CD14-positive monocyte (primary cell): ENCODE data around the gene TRAIP. TPM values are rescaled to one million over a fixed set of nuclear protein-coding genes. Genes with fewer than 3 reads are reported as not detected.
"Not testable (repeated sequence)": the region's sequence is repeated elsewhere in the genome, so short reads cannot be mapped to it uniquely, and the experiment has no call there.

Experiments used
- DNase-seq, 3 donors: peaks; one replicate each; pipeline ENCODE4 v3.0.0-alpha.2; 2011 to 2022
- H2AFZ ChIP-seq: 2 replicates; pipeline ENCODE4 v1.6.0; 2012; ENCODE audit warnings: mild to moderate bottlenecking, low read depth, low read length, inconsistent platforms; ENCODE audit not compliant: insufficient read depth, poor library complexity, severe bottlenecking
- H3K27ac ChIP-seq, 2 donors: 1 replicate in 1 of 2; 2 replicates in 1 of 2; pipeline ENCODE4 v1.5.1; 2012 to 2013; ENCODE audit warnings: low read length in 2 of 2, control low read depth in 1 of 2, inconsistent platforms in 1 of 2, low read depth in 1 of 2, mild to moderate bottlenecking in 1 of 2
- H3K27me3 ChIP-seq, 2 donors: one replicate each; pipeline versions ENCODE4 v1.6.0 to v1.6.1; 2011 to 2013; ENCODE audit warnings: low read length in 2 of 2; ENCODE audit not compliant: control insufficient read depth in 2 of 2, insufficient read depth in 2 of 2
- H3K36me3 ChIP-seq, 2 donors: replicated peaks in 1 of 2; 1 replicate in 1 of 2; 2 replicates in 1 of 2; pipeline versions ENCODE4 v1.5.1 to v1.6.1; 2012 to 2013; ENCODE audit warnings: low read length in 2 of 2, control low read depth in 1 of 2, inconsistent platforms in 1 of 2, mild to moderate bottlenecking in 1 of 2; ENCODE audit not compliant: insufficient read depth in 2 of 2, control insufficient read depth in 1 of 2
- H3K4me1 ChIP-seq, 2 donors: 1 replicate in 1 of 2; 2 replicates in 1 of 2; pipeline versions ENCODE4 v1.5.1 to v1.6.1; 2012 to 2013; ENCODE audit warnings: low read length in 2 of 2, control low read depth in 1 of 2, inconsistent platforms in 1 of 2, mild to moderate bottlenecking in 1 of 2, moderate library complexity in 1 of 2; ENCODE audit not compliant: insufficient read depth in 2 of 2, control insufficient read depth in 1 of 2
- H3K4me2 ChIP-seq: replicated peaks from 2 replicates; pipeline ENCODE3; 2012; ENCODE audit warnings: low read length, moderate library complexity, mild to moderate bottlenecking; ENCODE audit not compliant: poor library complexity, severe bottlenecking; ENCODE audit errors: extremely low read depth
- H3K4me3 ChIP-seq, 3 experiments: fragments of 200-600 bp in 1 of 3; sonication (generic) in 1 of 3; replicated peaks in 1 of 3; 1 replicate in 2 of 3; 2 replicates in 1 of 3; pipeline ENCODE4 v1.5.1; 2011 to 2013; ENCODE audit warnings: low read length in 3 of 3, mild to moderate bottlenecking in 3 of 3, control low read depth in 2 of 3, low read depth in 2 of 3, inconsistent platforms in 1 of 3, moderate library complexity in 1 of 3
- H3K79me2 ChIP-seq: 2 replicates; pipeline ENCODE4 v1.6.0; 2012; ENCODE audit warnings: mild to moderate bottlenecking, control low read depth, inconsistent platforms, low read length, moderate library complexity; ENCODE audit not compliant: insufficient read depth
- H3K9ac ChIP-seq: 2 replicates; pipeline ENCODE4 v1.6.0; 2017; ENCODE audit warnings: low read length, mild to moderate bottlenecking; ENCODE audit not compliant: insufficient read depth, poor library complexity, severe bottlenecking
- H3K9me3 ChIP-seq, 2 donors: replicated peaks in 1 of 2; 1 replicate in 1 of 2; 2 replicates in 1 of 2; pipeline versions ENCODE4 v1.5.1 to v1.6.1; 2012 to 2013; ENCODE audit warnings: low read length in 2 of 2, control low read depth in 1 of 2; ENCODE audit not compliant: control insufficient read depth in 1 of 2, insufficient read depth in 1 of 2
- H4K20me1 ChIP-seq: 2 replicates; pipeline ENCODE4 v1.6.0; 2012; ENCODE audit warnings: mild to moderate bottlenecking, low read length, control low read depth, moderate library complexity; ENCODE audit not compliant: insufficient read depth
- H3K27ac Mint-ChIP-seq, 7 donors: one replicate each; pipeline ENCODE4 v1.8.0; 2020; ENCODE audit warnings: mild to moderate bottlenecking in 7 of 7, mixed read lengths in 7 of 7, moderate library complexity in 6 of 7, inconsistent platforms in 2 of 7
- H3K27me3 Mint-ChIP-seq, 3 donors: one replicate each; pipeline ENCODE4 v1.8.0; 2021 to 2022; ENCODE audit warnings: low read depth in 3 of 3, mild to moderate bottlenecking in 3 of 3, mixed read lengths in 3 of 3, moderate library complexity in 3 of 3, inconsistent platforms in 1 of 3
- H3K36me3 Mint-ChIP-seq, 2 donors: one replicate each; pipeline ENCODE4 v1.8.0; 2020; ENCODE audit warnings: mixed read lengths in 2 of 2, inconsistent platforms in 1 of 2, mild to moderate bottlenecking in 1 of 2
- H3K4me1 Mint-ChIP-seq: one replicate; pipeline ENCODE4 v1.8.0; 2020; ENCODE audit warnings: mild to moderate bottlenecking, mixed read lengths
- H3K4me3 Mint-ChIP-seq, 2 donors: one replicate each; pipeline ENCODE4 v1.8.0; 2020; ENCODE audit warnings: mild to moderate bottlenecking in 2 of 2, mixed read lengths in 2 of 2, moderate library complexity in 1 of 2
- H3K9me3 Mint-ChIP-seq, 7 donors: one replicate each; pipeline ENCODE4 v1.8.0; 2020 to 2022; ENCODE audit warnings: mixed read lengths in 7 of 7, mild to moderate bottlenecking in 6 of 7, moderate library complexity in 6 of 7, inconsistent platforms in 2 of 7
- whole genome bisulfite sequencing: methylation state at CpG from one replicate; pipeline ENCODE4 v1.1.5; 2013; ENCODE audit warnings: missing lambda C conversion rate; ENCODE audit not compliant: insufficient coverage; 5-methylcytosine and 5-hydroxymethylcytosine counted together
- intact Hi-C, 2 donors: fragments of 100-400 bp; cut with micrococcal nuclease; formaldehyde crosslinking; loops; one replicate each; pipeline versions ENCODE4 v1.15.0 to v1.15.1; 2023
- polyA plus RNA-seq, 3 donors: library from polyadenylated mRNA; depleted of rRNA in 1 of 3; unstranded in 2 of 3; stranded (reverse) in 1 of 3; fragments of 300-500 nt in 2 of 3; fragments of >200 nt in 1 of 3; fragmentation: Illumina TruSeq in 2 of 3; gene quantifications; 1 replicate in 2 of 3; 2 replicates in 1 of 3; pipeline ENCODE4 v1.2.3, GENCODE V29; 2012 to 2021
- TF ChIP-seq, protein P1 (sequence below): fragments of 200-600 bp; IDR thresholded peaks from one replicate; pipeline ENCODE4 v1.8.0; 2022; ENCODE audit warnings: antibody characterized with exemption, mild to moderate bottlenecking

TRAIP gene
- polyA plus RNA-seq, 3 donors = 0.68 to 1.1 (median 0.95) TPM

DNA sequence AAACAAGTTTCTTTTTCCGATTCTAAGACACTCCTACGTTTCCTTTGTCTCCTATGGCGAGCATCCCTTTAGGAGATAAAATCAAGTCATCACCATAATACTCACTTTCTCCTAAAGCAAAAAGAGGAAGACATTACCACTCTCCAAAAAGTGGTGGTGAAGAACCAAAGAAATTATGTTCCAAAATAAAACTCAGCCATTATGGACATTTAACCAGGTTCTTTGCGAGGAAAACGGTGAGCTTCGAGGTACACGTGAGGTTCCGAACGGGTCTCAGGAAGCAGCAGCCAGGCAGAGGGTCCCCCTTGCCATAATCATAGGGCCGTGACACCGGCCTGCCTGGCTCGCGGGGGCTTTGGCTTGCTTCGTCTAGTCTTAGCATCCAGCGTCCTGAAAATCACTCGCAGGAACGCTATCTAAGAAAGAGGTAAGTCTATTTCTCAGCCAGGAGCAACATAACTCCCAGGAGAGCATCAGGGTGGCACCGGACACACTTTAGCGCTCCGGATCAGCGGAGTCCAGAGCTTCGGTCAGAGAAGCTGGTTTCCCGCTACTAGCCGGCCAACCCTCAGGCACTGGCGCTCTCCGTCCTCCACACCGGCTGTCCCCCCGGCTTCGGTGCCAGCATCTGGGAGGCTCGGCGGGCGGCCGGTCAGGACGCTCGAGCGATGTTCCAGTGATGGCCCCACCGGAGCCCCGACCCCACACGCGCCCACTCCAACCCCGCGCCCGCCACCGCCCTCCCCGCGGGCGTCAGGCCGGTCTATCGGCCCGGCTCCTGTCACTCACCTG lies 70.6 kb downstream of the TRAIP start:
- H3K4me1 ChIP-seq = peaks cover 18 to 24% of the 10 kb centered on the region in 2 donors
- TF ChIP-seq, protein P1, sequence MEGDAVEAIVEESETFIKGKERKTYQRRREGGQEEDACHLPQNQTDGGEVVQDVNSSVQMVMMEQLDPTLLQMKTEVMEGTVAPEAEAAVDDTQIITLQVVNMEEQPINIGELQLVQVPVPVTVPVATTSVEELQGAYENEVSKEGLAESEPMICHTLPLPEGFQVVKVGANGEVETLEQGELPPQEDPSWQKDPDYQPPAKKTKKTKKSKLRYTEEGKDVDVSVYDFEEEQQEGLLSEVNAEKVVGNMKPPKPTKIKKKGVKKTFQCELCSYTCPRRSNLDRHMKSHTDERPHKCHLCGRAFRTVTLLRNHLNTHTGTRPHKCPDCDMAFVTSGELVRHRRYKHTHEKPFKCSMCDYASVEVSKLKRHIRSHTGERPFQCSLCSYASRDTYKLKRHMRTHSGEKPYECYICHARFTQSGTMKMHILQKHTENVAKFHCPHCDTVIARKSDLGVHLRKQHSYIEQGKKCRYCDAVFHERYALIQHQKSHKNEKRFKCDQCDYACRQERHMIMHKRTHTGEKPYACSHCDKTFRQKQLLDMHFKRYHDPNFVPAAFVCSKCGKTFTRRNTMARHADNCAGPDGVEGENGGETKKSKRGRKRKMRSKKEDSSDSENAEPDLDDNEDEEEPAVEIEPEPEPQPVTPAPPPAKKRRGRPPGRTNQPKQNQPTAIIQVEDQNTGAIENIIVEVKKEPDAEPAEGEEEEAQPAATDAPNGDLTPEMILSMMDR = no peak
- peak overlapping the region; percentile 81 for H3K4me2 ChIP-seq
- peak in 1 of 3 donors; percentile 29 for DNase-seq
- Mint-ChIP-seq H3K4me1 (peaks cover 37% of the 10 kb centered on the region), H3K27ac (peak overlapping the region; percentile 91 to 95 (median 93)), H3K27me3 (peaks cover 0 to 8% (median 4%) of the 10 kb centered on the region in 3 donors), H3K9me3 (peaks cover 0 to 2% (median 0%) of the 10 kb centered on the region in 7 donors), H3K36me3 (peaks cover 19 to 35% of the 10 kb centered on the region in 2 donors), H3K4me3 (peak overlapping the region; percentile 88 to 97)
- intact Hi-C loops = loop anchor here (5.0 to 10.0 kb wide), 2 partner anchors 61 to 63 kb away; partner anchors contain the start of gene GMPPB (in 2 of the 2)
- under 1% methylated on average over 47 of the region's 50 CpGs for WGBS
- peak overlapping the region; percentile 81 to 95 for H3K27ac ChIP-seq
- H3K9me3 ChIP-seq = no peaks in the 10 kb centered on the region
- H4K20me1 ChIP-seq = peaks cover 25% of the 10 kb centered on the region
- peak overlapping the region; percentile 99 for H2AFZ ChIP-seq
- H3K36me3 ChIP-seq = peaks cover 11 to 22% of the 10 kb centered on the region in 2 donors
- peak overlapping the region; percentile 98 for H3K9ac ChIP-seq
- H3K79me2 ChIP-seq = peaks cover 55% of the 10 kb centered on the region
- H3K4me3 ChIP-seq = peak overlapping the region; percentile 87 to 94 (median 91)
- H3K27me3 ChIP-seq = no peaks in the 10 kb centered on the region

DNA sequence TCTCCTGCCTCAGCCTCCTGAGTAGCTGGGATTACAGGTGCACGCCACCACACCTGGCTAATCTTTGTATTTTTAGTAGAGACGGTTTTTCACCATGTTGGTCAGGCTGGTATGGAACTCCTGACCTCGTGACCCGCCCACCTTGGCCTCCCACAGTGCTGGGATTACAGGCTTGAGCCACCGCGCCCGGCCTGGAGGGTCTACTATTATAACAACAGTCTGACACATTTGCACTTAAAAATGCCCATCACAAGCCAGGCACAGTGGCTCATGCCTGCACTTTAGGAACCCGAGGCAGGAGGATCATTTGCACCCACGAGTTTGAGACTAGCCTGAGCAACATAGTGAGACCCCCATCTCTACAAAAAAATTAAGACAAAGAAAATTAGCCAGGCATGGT lies 74.1 kb downstream of the TRAIP start:
- peaks cover 26 to 59% of the 10 kb centered on the region in 2 donors for H3K36me3 Mint-ChIP-seq
- Histone ChIP-seq H3K4me1 (peaks cover 17 to 25% of the 10 kb centered on the region in 2 donors), H3K36me3 (peaks cover 16 to 43% of the 10 kb centered on the region in 2 donors), H3K79me2 (peaks cover 90% of the 10 kb centered on the region), H4K20me1 (peaks cover 58% of the 10 kb centered on the region)
- not testable (repeated sequence) for H3K9me3 ChIP-seq, H3K9me3 Mint-ChIP-seq, H3K4me2 ChIP-seq, H3K4me3 ChIP-seq, DNase-seq, H3K27me3 Mint-ChIP-seq, H3K27me3 ChIP-seq, H2AFZ ChIP-seq, H3K4me3 Mint-ChIP-seq, H3K9ac ChIP-seq, H3K27ac ChIP-seq
- H3K4me1 Mint-ChIP-seq = peaks cover 38% of the 10 kb centered on the region
- H3K27ac Mint-ChIP-seq = peak overlapping the region in 1 of 7 donors; percentile 1
- intact Hi-C loops = loop anchor here in 1 of 2 donors (10.0 kb wide), 1 partner anchor 57 kb away; the partner anchor contains the start of gene GMPPB
- 96% methylated on average over 5 of the region's 9 CpGs for WGBS
